HG03097 (cell line): ENCODE measurements around the gene ARPP19.
A peak's percentile ranks its signal among the peaks of the same experiment; 100 is the strongest.
"Not testable (repeated sequence)": the region's sequence is repeated elsewhere in the genome, so short reads cannot be mapped to it uniquely, and the experiment has no call there.

ENCODE experiments used
- ATAC-seq: cut with Tn5 transposase; IDR thresholded peaks from one replicate; pipeline ENCODE4 v1.9.1; 2021; ENCODE audit not compliant: unreplicated experiment, low FRiP score

ARPP19 gene

DNA sequence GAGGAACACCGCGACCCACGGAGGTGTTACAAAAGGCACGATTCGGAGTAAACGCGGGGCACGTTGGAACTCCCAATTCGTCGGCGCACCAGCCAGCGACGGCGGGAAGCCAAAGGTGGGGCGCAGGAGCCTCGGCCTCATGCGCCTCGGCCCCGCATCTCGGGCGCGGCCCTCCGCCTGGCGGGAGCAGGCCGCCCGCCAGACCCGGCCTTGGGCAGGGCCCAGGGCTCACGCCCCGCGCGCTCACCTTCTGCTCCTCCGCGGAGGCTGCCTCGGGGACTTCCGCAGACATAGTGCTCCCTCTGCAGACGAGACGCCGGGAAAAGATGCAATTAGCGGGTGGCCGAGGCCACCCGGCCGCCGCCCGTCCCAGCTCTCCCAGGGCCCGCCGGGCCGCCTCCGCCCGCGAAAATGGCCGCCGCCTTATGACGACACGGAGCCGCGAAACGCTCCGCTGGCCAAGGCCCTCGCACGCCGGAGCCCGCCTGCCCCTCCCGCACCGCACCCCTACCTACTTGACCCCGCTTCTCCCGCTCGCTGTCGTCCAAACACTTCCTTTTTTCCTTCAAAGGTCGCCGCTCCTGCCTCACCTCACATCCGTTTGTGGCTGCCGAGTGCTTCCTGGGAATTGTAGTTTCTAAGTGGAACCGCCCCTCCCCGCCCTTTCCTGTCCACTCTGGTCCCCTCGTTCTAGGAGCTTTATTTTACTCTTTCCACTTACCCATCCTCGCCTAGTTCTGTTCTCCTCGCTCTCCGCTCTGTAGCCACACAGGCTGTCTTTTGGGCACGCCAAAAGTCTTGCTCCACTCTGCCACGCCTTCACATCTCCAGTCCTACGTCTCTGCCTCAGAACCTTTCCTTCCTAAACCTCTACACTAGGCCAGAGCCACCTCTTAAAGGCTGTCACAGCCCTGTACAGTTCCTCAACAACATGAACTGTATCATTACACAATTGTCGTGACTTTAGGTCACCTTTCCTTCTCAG is at the start of gene ARPP19:
TSS of gene ARPP19 (minus strand) at position 430 of the 985 bp plus-strand sequence. CDS start at position 292, 138 bp downstream.
- ATAC-seq, result peak; percentile 68

DNA sequence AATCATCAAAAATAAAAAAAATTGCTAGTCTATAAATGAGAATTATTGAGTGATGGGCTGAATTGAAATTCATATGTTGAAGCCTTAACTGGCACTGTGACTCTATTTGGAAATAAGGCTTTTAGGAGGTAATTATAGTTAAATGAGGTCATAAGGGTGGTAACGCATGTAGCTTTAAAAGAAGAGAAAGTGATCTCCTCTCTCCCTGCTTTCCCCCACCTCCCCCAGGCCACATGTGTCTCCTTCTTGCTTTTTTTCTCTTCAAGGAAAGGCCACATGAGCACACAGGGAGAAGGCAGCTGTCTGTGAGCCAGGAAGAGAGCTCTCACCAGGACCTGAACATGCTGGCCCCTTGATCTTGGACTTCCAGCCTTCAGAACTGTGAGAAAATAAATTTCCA is 48.2 kb upstream of the ARPP19 start:
- no peak for ATAC-seq

DNA sequence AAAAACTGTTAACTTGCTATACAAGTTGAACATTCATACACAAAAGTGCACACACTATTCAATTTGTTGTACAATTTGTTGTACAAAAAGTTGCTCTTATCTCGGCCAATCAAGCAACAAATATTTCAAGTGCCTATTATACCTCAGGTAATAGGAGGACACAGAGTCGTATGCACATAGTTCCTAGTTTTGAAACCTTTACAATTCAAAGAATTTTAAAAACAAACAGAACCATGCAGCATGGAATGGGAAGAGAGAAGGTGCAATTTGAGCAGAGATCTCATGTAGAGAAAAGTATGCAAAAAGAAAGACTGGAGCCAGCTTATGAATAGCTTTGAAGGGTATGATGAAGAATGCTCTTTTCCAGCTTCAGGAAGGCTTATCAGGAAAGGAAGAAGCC is 46.5 kb upstream of the ARPP19 start:
- ATAC-seq, result no peak

DNA sequence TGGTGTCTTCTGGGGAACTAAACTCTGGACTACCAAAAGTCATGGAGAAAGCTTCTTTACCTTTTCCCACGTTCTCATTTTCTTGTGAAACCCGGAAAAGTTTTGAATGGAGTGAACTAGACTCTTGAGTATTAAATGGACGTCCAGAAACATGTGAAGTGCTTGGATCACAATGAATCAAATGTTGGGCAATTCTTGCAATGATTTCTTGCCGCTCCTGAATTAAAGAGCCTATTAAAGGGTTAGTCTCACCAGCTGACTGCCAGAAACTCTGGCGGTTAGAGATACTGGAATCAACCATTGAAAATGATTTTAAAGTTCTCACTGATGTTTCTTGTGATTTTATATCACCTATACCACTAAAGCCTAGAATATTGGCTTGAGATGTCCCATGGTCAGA is 40.8 kb upstream of the ARPP19 start:
- no peak for ATAC-seq

- ATAC-seq, result no peak
Observed at GRCh38 chr15:52584414-52584813, 15.6 kb upstream of the ARPP19 start.

DNA sequence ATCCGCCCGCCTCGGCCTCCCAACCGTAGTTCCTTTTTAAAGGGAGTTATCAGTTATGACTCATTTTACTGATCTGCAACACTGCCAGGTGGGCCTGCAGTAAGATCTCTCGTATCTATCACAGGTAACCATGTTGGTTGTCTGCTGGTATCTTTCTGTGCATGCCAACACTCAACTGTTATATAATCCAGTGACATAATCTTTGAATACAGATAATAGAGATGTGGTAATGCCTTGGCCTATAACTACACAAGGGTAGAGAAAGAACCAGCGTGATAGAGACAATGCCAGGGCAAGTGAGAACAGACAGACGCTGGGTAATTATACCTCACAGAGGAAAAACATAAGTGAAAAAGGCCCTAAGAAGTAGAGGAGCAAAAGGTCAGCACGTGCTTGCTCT is 11.0 kb upstream of the ARPP19 start:
- ATAC-seq, result no peak

DNA sequence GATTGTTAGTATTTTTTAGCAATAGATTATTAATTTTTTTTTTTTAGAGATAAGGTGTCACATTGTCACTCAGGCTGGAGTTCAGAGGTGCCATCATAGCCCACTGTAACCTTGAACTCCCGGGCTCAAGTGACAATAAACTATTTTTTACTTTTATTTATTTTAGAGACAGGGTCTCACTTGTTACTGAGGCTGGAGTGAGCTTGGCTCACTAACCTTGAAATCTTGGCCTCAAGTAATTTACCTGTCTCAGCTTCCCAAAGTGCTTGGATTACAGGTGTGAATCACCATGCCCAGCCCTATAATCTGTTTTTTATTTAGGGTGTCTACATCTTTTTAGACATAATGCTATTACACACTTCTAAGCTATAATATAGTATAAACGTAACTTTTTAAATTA is 7.9 kb upstream of the ARPP19 start:
- no peak for ATAC-seq

GRCh38 chr15:52575573-52575972 is 6.7 kb upstream of the ARPP19 start:
- not testable (repeated sequence) for ATAC-seq

DNA sequence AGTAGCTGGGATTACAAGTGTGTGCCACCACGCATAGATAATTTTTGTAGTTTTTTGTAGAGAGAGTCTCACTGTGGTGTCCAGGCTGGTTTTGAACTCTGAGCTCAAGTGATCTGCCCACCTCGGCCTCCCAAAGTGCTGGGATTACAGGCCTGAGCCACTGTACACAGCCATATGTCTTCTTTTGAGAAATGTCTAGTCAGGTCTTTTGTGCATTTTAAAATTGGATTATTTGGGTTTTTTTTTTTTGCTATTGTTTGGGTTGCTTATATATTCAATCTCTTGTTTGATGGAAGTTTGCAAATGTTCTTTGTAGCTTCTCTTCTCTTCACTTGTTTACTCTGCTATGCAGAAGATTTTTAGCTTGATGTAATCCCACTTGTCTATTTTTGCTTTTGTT is 6.2 kb upstream of the ARPP19 start:
- no peak for ATAC-seq

DNA sequence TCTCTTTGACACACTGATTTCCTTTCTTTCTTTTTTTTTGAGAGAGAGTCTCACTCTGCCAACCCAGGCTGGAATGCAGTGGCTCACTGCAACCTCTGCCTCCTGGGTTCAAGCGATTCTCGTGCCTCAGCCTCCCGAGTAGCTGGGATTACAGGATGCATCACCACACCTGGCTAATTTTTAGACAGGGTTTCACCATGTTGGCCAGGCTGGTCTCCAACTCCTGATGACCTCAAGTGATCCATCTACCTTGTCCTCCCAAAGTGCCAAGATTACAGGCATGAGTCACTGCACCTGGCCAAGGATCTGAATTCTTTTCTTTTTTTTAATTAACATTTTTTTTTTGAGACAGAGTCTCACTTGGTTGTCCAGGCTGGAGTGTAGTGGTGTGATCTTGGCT is 5.8 kb upstream of the ARPP19 start:
- not testable (repeated sequence) for ATAC-seq

DNA sequence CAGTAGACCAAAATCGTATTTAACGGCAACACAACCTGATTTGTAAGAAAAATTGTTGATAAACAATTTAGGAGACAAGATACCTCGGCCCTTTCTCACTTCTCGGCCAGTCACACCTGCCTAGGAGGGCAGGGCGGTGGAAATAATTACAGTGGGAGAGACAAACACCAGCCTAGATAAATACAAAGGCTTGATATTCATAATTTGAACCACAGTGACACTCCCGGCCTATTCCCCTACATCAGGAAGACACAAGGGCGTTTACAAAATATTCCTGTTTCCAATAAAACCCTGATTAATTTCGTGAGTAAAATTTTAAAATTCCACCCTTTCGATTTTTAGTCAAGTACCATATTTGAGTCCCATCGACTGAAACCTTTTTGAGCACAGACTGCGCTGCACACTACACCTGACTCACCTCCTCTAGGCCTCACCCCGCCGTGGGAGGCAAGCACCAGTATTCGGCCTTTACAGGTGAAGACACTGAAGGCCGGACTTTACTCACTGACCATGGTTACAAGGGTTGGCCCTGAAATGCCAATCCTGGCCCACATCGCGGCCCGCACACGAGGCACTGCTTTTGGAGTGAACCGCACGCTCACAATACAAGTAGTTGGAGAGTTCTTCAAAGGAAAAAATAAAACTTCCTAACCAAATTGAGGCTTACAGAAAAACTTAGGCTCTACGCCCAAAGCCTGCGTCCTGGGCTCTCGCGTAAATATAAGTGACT is 794 bp downstream of the ARPP19 start:
- no peak for ATAC-seq

- ATAC-seq, result no peak
Observed at GRCh38 chr15:52566889-52567288, 1.9 kb downstream of the ARPP19 start.

DNA sequence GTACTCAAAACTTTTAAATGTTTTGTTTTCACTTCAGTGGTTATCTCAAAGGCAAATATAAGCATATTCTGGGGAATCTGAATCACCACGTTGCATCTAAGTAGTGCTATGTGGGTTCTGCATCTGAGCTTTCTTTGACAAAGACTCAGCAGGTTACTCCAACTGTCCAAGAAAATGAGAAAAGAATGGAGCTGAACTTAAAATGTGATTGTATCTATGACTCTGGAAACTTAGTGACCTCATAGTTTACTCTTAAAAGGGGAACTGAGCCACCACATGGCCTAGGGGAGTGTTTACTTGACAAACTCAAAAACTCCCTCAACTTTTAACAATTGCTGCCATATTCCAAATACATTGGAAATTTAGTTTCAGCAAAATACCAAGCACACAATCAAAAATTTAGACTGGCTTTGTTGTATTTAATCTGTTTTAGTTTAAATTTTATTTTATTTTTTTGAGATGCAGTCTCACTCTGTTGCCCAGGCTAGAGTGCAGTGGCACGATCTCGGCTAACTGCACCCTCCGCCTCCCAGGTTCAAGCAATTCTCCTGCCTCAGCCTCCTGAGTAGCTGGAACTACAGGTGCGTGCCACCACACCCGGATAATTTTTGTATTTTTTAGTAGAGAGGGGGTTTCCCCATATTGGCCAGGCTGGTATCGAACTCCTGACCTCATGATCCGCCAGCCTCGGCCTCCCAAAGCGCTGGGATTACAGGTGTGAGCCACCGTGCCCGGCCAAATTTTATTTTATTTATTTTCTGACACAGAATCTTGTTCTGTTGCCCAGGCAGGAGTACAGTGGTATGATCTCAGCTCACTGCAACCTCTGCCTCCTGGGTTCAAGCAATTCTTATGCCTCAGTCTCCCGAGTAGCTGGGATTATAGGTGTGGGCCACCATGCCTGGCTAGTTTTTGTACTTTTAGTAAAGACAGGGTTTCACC is 3.1 kb downstream of the ARPP19 start:
- ATAC-seq, result peak; percentile 36

DNA sequence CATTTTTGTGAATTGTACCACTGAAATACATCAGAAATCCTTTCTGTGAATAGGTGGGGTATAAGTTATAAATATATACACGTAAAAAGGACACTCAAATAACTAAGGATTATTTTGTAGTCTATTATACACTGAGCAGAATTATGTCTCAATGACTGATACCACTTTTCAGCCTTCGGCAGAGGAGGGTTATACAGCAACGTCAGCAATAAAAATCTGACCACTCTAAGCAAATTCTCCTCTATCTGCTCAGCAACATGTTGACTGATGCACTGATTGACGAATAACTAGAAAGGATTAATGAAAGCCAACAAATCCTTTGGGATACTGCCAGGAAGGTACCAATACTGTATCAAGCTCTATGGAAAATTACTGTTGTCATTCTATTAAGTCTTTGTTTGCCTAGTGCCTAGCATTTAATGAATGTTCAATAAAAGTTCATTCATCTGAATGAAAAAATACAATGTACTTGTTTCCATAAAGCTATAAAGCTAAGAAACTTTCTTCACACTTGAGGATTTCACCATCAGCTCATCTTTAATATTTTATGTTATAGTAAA is 5.2 kb downstream of the ARPP19 start:
- ATAC-seq, result no peak

- no peak for ATAC-seq
Observed at GRCh38 chr15:52559575-52559974, 9.3 kb downstream of the ARPP19 start.

GRCh38 chr15:52559022-52559421 is 9.8 kb downstream of the ARPP19 start:
- ATAC-seq, result no peak

DNA sequence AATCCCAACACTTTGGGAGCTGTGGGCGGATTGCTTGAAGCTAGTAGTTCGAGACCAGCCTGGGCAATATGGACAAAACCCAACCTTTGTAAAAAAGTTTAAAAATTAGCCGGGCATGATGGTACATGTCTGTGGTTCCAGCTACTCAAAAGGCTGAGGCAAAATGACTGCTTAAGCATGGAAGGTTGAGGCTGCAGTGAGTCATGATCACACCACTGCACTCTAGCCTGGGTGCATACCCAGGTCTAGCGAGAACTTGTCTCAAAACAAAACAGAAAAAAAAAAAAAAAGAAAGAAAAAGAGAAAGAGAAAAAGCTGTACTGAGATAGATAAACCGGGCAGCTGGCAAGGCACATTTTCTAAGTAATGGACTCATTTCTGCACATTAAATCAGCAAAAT is 10.6 kb downstream of the ARPP19 start:
- ATAC-seq, result peak; percentile 59

- ATAC-seq, result no peak
Observed at GRCh38 chr15:52557274-52557641, 11.6 kb downstream of the ARPP19 start.

- ATAC-seq, result no peak
Observed at GRCh38 chr15:52556524-52557273, 12.1 kb downstream of the ARPP19 start.

- ATAC-seq, result no peak
Observed at GRCh38 chr15:52552303-52552702, 16.5 kb downstream of the ARPP19 start.
